A673 (cell line): Measurements from ENCODE around the gene PTPN20.

Source experiments
- CTCF ChIP-seq: fragments of 300-800, 200-600 bp; sonication (generic); conservative IDR thresholded peaks from 2 replicates; pipeline ENCODE4 v1.5.1; 2017; ENCODE audit warnings: low read depth, mild to moderate bottlenecking, antibody characterized with exemption, low read length, moderate library complexity, mixed read lengths
- EZH2 ChIP-seq: fragments of 200-600 bp; sonication (generic); IDR thresholded peaks from 2 replicates; pipeline ENCODE4 v1.6.1; 2017; ENCODE audit warnings: borderline replicate concordance, low read depth, mild to moderate bottlenecking, mixed read lengths, antibody characterized with exemption, low read length; ENCODE audit not compliant: poor library complexity, severe bottlenecking

DNA sequence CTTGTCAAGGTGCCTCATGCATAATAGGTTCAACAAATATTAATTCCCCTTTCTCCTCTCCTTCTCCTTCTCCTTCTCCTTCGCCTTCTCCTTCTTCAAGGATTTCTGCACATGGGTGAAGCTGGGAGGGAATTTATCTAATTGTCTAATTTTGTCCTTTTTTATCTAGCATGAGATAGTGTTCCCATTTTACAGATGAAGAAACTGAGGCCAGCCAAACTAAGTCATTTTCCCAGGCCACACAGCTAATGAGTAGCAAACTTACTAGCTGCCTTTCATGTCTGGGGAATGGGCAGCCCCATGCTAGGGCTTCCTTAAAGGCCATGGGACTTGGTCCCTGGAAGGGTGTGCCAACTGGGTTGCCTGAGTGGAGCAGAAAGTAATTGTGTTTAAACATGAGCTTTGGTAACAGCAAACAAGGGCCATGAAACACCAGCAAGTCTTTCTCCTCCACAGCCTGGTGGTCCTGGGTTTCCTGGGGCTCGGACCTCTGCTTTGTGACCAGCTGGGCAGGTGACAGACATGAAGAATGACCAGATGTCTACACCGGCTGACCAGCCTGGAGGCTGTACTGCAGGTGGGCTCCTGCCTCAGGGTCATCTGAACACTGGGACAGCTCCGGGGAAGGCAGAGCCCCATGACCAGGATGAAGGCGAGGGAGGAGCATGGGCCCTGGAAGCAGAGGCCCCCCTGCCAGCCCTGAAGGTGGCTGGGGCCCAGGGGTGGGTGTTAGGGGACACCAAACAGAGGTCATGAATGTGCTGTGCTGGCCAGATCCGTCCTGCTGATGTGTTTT lies 138.0 kb downstream of the PTPN20 start:
- TF ChIP-seq CTCF = no peak
- TF ChIP-seq EZH2 = no peak
